GM12891 (cell line): Measurements from ENCODE around the gene COL17A1.

Experiments used
- PAX5 ChIP-seq: IDR thresholded peaks from 2 replicates; pipeline ENCODE4 v1.6.1; 2011; ENCODE audit warnings: low read length, moderate library complexity, mild to moderate bottlenecking; ENCODE audit not compliant: insufficient read depth, severe bottlenecking
- POLR2A ChIP-seq: IDR thresholded peaks from 2 replicates; pipeline ENCODE4 v1.6.1; 2011; ENCODE audit warnings: low read depth, low read length, control low read depth
- POLR2AphosphoS5 ChIP-seq: IDR thresholded peaks from 2 replicates; pipeline ENCODE4 v1.6.1; 2011; ENCODE audit warnings: low read depth, low read length, control low read depth
- POU2F2 ChIP-seq: IDR thresholded peaks from 2 replicates; pipeline ENCODE4 v1.6.1; 2011; ENCODE audit warnings: low read depth, mild to moderate bottlenecking, control low read depth, low read length, moderate library complexity
- SPI1 ChIP-seq: IDR thresholded peaks from 2 replicates; pipeline ENCODE4 v1.6.1; 2011; ENCODE audit warnings: low read depth, low read length, control low read depth
- TAF1 ChIP-seq: IDR thresholded peaks from 2 replicates; pipeline ENCODE4 v1.6.1; 2011; ENCODE audit warnings: low read depth, low read length, control low read depth

DNA sequence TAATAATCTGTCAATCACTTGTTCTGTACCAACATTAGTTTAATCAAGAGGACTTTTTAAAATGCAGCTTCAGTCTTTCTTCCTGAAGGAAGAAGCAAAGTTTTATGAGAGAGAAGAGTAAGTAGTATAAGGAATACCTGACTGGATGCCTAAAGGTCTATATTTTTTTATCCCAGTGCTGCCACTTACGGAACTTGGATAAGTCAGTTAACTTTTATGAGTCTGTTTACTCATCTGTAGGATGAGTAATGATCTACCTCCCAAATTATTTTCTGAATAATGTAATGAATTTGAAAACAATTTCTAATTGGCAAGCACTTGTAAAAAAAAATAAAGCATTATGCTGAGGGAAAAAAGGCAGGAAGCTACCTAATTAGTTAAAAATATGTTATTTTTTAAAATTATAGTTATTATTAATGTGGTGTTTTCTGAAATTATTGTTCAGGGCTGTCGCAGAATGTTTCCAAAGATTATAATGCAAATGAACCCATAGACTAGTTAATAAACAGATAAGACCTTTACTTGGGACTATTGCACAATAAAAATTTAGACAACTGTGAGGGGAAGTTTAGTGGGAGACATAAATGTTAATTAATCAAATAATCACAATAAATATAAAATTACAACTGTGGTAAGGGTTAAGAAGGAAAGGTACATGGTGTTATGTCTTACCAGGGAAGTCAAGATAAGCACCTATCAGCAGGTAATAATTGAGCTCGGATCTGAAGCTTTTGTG lies 94.1 kb downstream of the COL17A1 start:
- no peak for TF ChIP-seq SPI1
- TF ChIP-seq POLR2A = no peak
- no peak for TF ChIP-seq TAF1
- TF ChIP-seq POLR2AphosphoS5 = no peak
- TF ChIP-seq POU2F2 = no peak
- no peak for TF ChIP-seq PAX5
